GM12878 (cell line): ENCODE data around the gene SNX4. TPM values are rescaled to one million over a fixed set of nuclear protein-coding genes. Genes with fewer than 3 reads are reported as not detected.

Experiments
- ATAC-seq: fragments of 200-7000 bp; cut with Tn5 transposase; 3 replicates; pipeline ENCODE4 v1.9.1; 2020; ENCODE audit warnings: mild to moderate bottlenecking, moderate library complexity
- BruUV-seq: library from RNA; stranded (reverse); fragments of 400-500 nt; replicated peaks from 2 replicates; lab custom pipeline; 2021; lab: Mats Ljungman, UMichigan
- CTCF ChIA-PET: fragments of 300-600 bp; sonication (Branson Sonifier 250); formaldehyde crosslinking; extraction: SDS; loops from one replicate; lab custom pipeline; 2021; ENCODE audit warnings: inconsistent platforms; lab: Yijun Ruan, JAX
- POLR2A ChIA-PET: fragments of 350-600 bp; formaldehyde crosslinking; extraction: SDS; loops from one replicate; lab custom pipeline; 2021; ENCODE audit warnings: inconsistent platforms; lab: Charles Lee
- RAD21 ChIA-PET: fragments of 300-600 bp; sonication (Branson Sonifier 250); formaldehyde crosslinking; loops from one replicate; lab custom pipeline; 2023; ENCODE audit warnings: antibody characterized with exemption; ENCODE audit not compliant: unreplicated experiment; lab: Charles Lee
- SMC1A ChIA-PET: fragments of 300-600 bp; sonication (Branson Sonifier 250); formaldehyde crosslinking; loops from one replicate; lab custom pipeline; 2023; ENCODE audit not compliant: unreplicated experiment, uncharacterized antibody; lab: Charles Lee
- DNase-seq: peaks from one replicate; pipeline ENCODE4 v3.0.0-alpha.2; 2011; ENCODE audit warnings: low read depth, low spot score
- FAIRE-seq: peaks from 3 replicates; lab custom pipeline; 2011; peaks lifted over from hg19 to GRCh38; lab: Jason Lieb, UNC
- H2AFZ ChIP-seq: 2 replicates; pipeline ENCODE4 v1.6.0; 2011; ENCODE audit warnings: low read depth, low read length, control low read depth; ENCODE audit not compliant: control insufficient read depth
- H3K27ac ChIP-seq: 2 replicates; pipeline ENCODE4 v1.5.1; 2011; ENCODE audit warnings: control low read depth; ENCODE audit not compliant: control insufficient read depth, insufficient read depth
- H3K27me3 ChIP-seq, 2 experiments: replicated peaks in 1 of 2; 2 replicates each; pipeline versions ENCODE4 v1.6.0 to v1.6.1; 2011; ENCODE audit warnings: low read length in 1 of 2; ENCODE audit not compliant: control insufficient read depth in 2 of 2, insufficient read depth in 2 of 2
- H3K36me3 ChIP-seq, 2 experiments: 2 replicates each; pipeline ENCODE4 v1.5.1; 2011; ENCODE audit warnings: low read length in 1 of 2; ENCODE audit not compliant: control insufficient read depth in 2 of 2, insufficient read depth in 2 of 2
- H3K4me1 ChIP-seq: 2 replicates; pipeline ENCODE4 v1.6.1; 2011; ENCODE audit warnings: mild to moderate bottlenecking, low read length, moderate library complexity, mixed read lengths; ENCODE audit not compliant: control insufficient read depth, insufficient read depth
- H3K4me2 ChIP-seq: 2 replicates; pipeline ENCODE4 v1.6.0; 2011; ENCODE audit warnings: control low read depth; ENCODE audit not compliant: control insufficient read depth, insufficient read depth
- H3K4me3 ChIP-seq: fragments of 200-600 bp; sonication (generic); 2 replicates; pipeline ENCODE4 v1.5.1; 2016
- H3K79me2 ChIP-seq: 2 replicates; pipeline ENCODE4 v1.6.0; 2011; ENCODE audit warnings: low read length; ENCODE audit not compliant: control insufficient read depth, insufficient read depth
- H3K9ac ChIP-seq: 2 replicates; pipeline ENCODE4 v1.8.0; 2011; ENCODE audit warnings: low read length, control low read depth, mixed read lengths; ENCODE audit not compliant: control insufficient read depth, insufficient read depth
- H3K9me3 ChIP-seq: replicated peaks from 3 replicates; pipeline ENCODE4 v1.5.1; 2011; ENCODE audit warnings: mild to moderate bottlenecking, low read length; ENCODE audit not compliant: control insufficient read depth, insufficient read depth
- H4K20me1 ChIP-seq: 2 replicates; pipeline ENCODE4 v1.6.0; 2011; ENCODE audit not compliant: control insufficient read depth, insufficient read depth
- BCL11A ChIP-seq: IDR thresholded peaks from 2 replicates; pipeline ENCODE4 v1.6.1; 2011; ENCODE audit warnings: low read depth, low read length
- CHD1 ChIP-seq: IDR thresholded peaks from 2 replicates; pipeline ENCODE4 v1.6.1; 2012; ENCODE audit warnings: low read depth, low read length, improper control_type of control experiment
- CUX1 ChIP-seq: IDR thresholded peaks from 2 replicates; pipeline ENCODE4 v1.6.1; 2012; ENCODE audit warnings: improper control_type of control experiment, low read depth, low read length; ENCODE audit not compliant: insufficient replicate concordance
- FOS ChIP-seq: IDR thresholded peaks from 3 replicates; pipeline ENCODE4 v1.6.1; 2011; ENCODE audit warnings: borderline replicate concordance; ENCODE audit not compliant: insufficient read length; ENCODE audit errors: extremely low read depth
- HCFC1 ChIP-seq: fragments of 150-350 bp; IDR thresholded peaks from 2 replicates; pipeline ENCODE4 v1.6.1; 2014; ENCODE audit warnings: low read length
- HDGF ChIP-seq: fragments of 450-650 bp; IDR thresholded peaks from 2 replicates; pipeline ENCODE4 v1.6.1; 2016; ENCODE audit warnings: antibody characterized with exemption
- HSF1 ChIP-seq: fragments of 150-350 bp; IDR thresholded peaks from 2 replicates; pipeline ENCODE4 v1.6.1; 2014; ENCODE audit warnings: mild to moderate bottlenecking, low read depth, low read length
- MYC ChIP-seq: IDR thresholded peaks from 2 replicates; pipeline ENCODE4 v1.6.1; 2011; ENCODE audit warnings: mild to moderate bottlenecking, low read length, moderate library complexity, inconsistent platforms; ENCODE audit not compliant: insufficient read depth, insufficient replicate concordance, insufficient read length, severe bottlenecking
- NFXL1 ChIP-seq: fragments of 450-650 bp; IDR thresholded peaks from 2 replicates; pipeline ENCODE4 v1.6.1; 2017; ENCODE audit warnings: antibody characterized with exemption, mild to moderate bottlenecking, borderline replicate concordance
- NR2C2 ChIP-seq: IDR thresholded peaks from 2 replicates; pipeline ENCODE4 v1.6.1; 2011; ENCODE audit warnings: borderline replicate concordance, low read depth; ENCODE audit not compliant: control insufficient read depth, insufficient read length
- SMARCA5 ChIP-seq: fragments of 450-650 bp; IDR thresholded peaks from 2 replicates; pipeline ENCODE4 v1.6.1; 2017; ENCODE audit warnings: mild to moderate bottlenecking
- SUZ12 ChIP-seq: fragments of 200-600 bp; sonication (generic); IDR thresholded peaks from one replicate; pipeline ENCODE4 v1.6.1; 2018; ENCODE audit warnings: antibody characterized with exemption, mild to moderate bottlenecking; ENCODE audit not compliant: unreplicated experiment
- ZNF622 ChIP-seq: fragments of 450-650 bp; IDR thresholded peaks from 2 replicates; pipeline ENCODE4 v1.6.1; 2017; ENCODE audit warnings: mild to moderate bottlenecking, inconsistent platforms
- WGBS: methylation state at CpG from one replicate; pipeline ENCODE4 v1.1.6; 2016; ENCODE audit warnings: low lambda C conversion rate; ENCODE audit not compliant: insufficient replicate concordance, insufficient coverage; ENCODE audit errors: missing lambda C conversion rate; 5-methylcytosine and 5-hydroxymethylcytosine counted together
- in situ Hi-C: fragments of 300-500 bp; cut with MboI; formaldehyde crosslinking; loops from 9 replicates; pipeline ENCODE4 v1.14.3; 2018; ENCODE audit warnings: mixed read lengths
- intact Hi-C: fragments of 100-400 bp; cut with micrococcal nuclease; formaldehyde crosslinking; loops from one replicate; pipeline ENCODE4 v1.14.2; 2022; ENCODE audit not compliant: unreplicated experiment
- polyA plus RNA-seq, 11 experiments: library from polyadenylated mRNA; depleted of rRNA in 4 of 11; unstranded in 6 of 11; stranded (reverse) in 5 of 11; fragments of >200 nt; fragmentation: Nextera tagmentation in 4 of 11; fragmentation: Illumina TruSeq in 1 of 11; extraction: Ambion mirVana in 4 of 11; extraction: Trizol in 1 of 11; gene quantifications; 1 replicate in 1 of 11; 2 replicates in 10 of 11; pipeline versions ENCODE4 v1.2.1 to v1.2.3, GENCODE V29; 2011 to 2016; ENCODE audit warnings: inconsistent platforms in 2 of 11, missing spikeins in 2 of 11, low read depth in 1 of 11
- total RNA-seq, 4 experiments: library from RNA; depleted of rRNA in 3 of 4; stranded (reverse); fragments of >200 nt in 3 of 4; fragmentation: Illumina TruSeq in 1 of 4; extraction: Trizol in 1 of 4; gene quantifications; 2 replicates each; pipeline versions ENCODE4 v1.2.1 to v1.2.3, GENCODE V29; 2013 to 2021
- TF ChIP-seq, protein P1 (sequence below): fragments of 450-650 bp; IDR thresholded peaks from 2 replicates; pipeline ENCODE4 v1.6.1; 2017; ENCODE audit warnings: mild to moderate bottlenecking, low read depth, inconsistent platforms; ENCODE audit not compliant: poor library complexity, severe bottlenecking

SNX4 gene
- total and polyA plus RNA-seq, 10 of the 15 experiments (the other 5 are each of a cell fraction or from before 2014, with no cell fraction given): 33.4 to 94.5 (median 60.5) TPM

DNA sequence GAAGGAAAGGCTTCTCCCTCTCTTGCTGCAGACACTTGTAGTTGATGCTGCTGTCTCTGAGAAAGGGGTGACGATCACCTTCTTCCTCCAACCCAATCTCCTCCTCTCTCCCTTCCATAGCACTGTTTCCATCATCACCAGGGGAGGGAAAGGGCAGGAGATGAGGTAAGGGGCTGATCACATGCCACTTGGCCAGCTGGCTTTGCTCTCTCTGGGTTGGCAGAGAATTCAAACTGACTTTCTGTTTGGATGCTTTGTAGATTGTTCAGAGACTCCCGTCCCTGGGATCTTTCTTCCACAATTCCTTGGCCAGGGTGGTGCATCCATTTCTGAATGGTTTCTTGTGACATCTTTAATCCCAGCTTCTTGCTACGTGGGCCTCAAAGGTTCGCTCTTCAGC lies 101.7 kb downstream of the SNX4 start:
- no peak overlapping the region for H3K27ac ChIP-seq
- H3K36me3 ChIP-seq: no peaks in the 10 kb centered on the region
- POLR2A ChIA-PET: no interaction called here
- 98% methylated on average over 4 of the region's 4 CpGs for WGBS
- CTCF ChIA-PET: interaction anchor here (1.8 kb wide), 1 partner anchor 657 kb away, joined by 9 read pairs; no protein-coding TSS in a partner anchor
- FAIRE-seq (no peak), DNase-seq (no peak), ATAC-seq (no peak)
- in situ Hi-C loops: no loop called here
- RAD21 ChIA-PET: interaction anchor here (1.2 kb wide), 1 partner anchor 17 kb away, joined by 3 read pairs; no protein-coding TSS in a partner anchor
- no peaks in the 10 kb centered on the region for H4K20me1 ChIP-seq
- intact Hi-C loops: no loop called here
- H3K27me3 ChIP-seq: no peaks in the 10 kb centered on the region
- no peaks in the 10 kb centered on the region for H3K79me2 ChIP-seq
- no peak overlapping the region for H3K9ac ChIP-seq
- no peak overlapping the region for H2AFZ ChIP-seq
- H3K4me1 ChIP-seq: peaks cover 4% of the 10 kb centered on the region; the same call in 1 of the 2 replicates
- H3K4me3 ChIP-seq: no peak overlapping the region
- no peak overlapping the region for H3K4me2 ChIP-seq
- BruUV-seq: no TSS peak
- peaks cover 8% of the 10 kb centered on the region; the same call in 2 of the 3 replicates for H3K9me3 ChIP-seq
- SMC1A ChIA-PET: interaction anchor here (1.6 kb wide), 1 partner anchor 9 kb away, joined by 5 read pairs; no protein-coding TSS in a partner anchor
- TF ChIP-seq ZNF622: no peak
- TF ChIP-seq NR2C2: no peak
- no peak for TF ChIP-seq HSF1
- TF ChIP-seq NFXL1: no peak
- no peak for TF ChIP-seq CHD1
- TF ChIP-seq HCFC1: no peak
- no peak for TF ChIP-seq HDGF
- TF ChIP-seq SMARCA5: no peak
- no peak for TF ChIP-seq BCL11A
- no peak for TF ChIP-seq FOS
- TF ChIP-seq MYC: no peak
- TF ChIP-seq CUX1: no peak
- no peak for TF ChIP-seq SUZ12
- TF ChIP-seq, protein P1, sequence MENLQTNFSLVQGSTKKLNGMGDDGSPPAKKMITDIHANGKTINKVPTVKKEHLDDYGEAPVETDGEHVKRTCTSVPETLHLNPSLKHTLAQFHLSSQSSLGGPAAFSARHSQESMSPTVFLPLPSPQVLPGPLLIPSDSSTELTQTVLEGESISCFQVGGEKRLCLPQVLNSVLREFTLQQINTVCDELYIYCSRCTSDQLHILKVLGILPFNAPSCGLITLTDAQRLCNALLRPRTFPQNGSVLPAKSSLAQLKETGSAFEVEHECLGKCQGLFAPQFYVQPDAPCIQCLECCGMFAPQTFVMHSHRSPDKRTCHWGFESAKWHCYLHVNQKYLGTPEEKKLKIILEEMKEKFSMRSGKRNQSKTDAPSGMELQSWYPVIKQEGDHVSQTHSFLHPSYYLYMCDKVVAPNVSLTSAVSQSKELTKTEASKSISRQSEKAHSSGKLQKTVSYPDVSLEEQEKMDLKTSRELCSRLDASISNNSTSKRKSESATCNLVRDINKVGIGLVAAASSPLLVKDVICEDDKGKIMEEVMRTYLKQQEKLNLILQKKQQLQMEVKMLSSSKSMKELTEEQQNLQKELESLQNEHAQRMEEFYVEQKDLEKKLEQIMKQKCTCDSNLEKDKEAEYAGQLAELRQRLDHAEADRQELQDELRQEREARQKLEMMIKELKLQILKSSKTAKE: no peak
